ENCODE measurements around the gene DCLK2. TPM values are rescaled to one million over a fixed set of nuclear protein-coding genes. Genes with fewer than 3 reads are reported as not detected.

DCLK2 gene
- polyA plus RNA-seq, 1 donor from 2014 or later: 134 TPM

- Histone ChIP-seq H4K20me1 (ENCODE audit: insufficient read depth) (no peaks in the 10 kb centered on the region), H3F3A (ENCODE audit: insufficient read depth, low read length, poor library complexity, severe bottlenecking) (no peaks in the 10 kb centered on the region), H3K27ac (ENCODE audit: low read length) (no peak overlapping the region), H3K4me2 (ENCODE audit: low read length) (no peak overlapping the region), H3K4me3 (ENCODE audit: low read length) (no peak overlapping the region), H3K9me2 (ENCODE audit: insufficient read depth, low read length) (no peaks in the 10 kb centered on the region), H3K27me3 (ENCODE audit: insufficient read depth, low read depth, low read length) (no peaks in the 10 kb centered on the region), H3K36me3 (ENCODE audit: insufficient read depth, low read length) (peaks cover 24% of the 10 kb centered on the region), H2AFZ (ENCODE audit: low read depth, low read length) (no peak overlapping the region), H3K9me3 (ENCODE audit: low read length) (no peaks in the 10 kb centered on the region), H3K9ac (ENCODE audit: low read length) (no peak overlapping the region), H3K79me2 (replicated peaks; ENCODE audit: insufficient read depth, low read length) (no peaks in the 10 kb centered on the region)
- TF ChIP-seq SMC3 (conservative IDR thresholded peaks at IDR 0.05; ENCODE audit: poor library complexity) (no peak), RAD21 (conservative IDR thresholded peaks at IDR 0.05) (no peak), EP300 (conservative IDR thresholded peaks at IDR 0.05; ENCODE audit: poor library complexity, severe bottlenecking) (no peak), EZH2 (IDR thresholded peaks at IDR 0.05; ENCODE audit: borderline replicate concordance, insufficient read depth, low read length, poor library complexity, severe bottlenecking) (no peak), REST (IDR thresholded peaks at IDR 0.05; ENCODE audit: borderline replicate concordance) (no peak), MXI1 (conservative IDR thresholded peaks at IDR 0.05; ENCODE audit: poor library complexity, severe bottlenecking) (no peak), POLR2AphosphoS5 (IDR thresholded peaks at IDR 0.05) (no peak), TAF1 (IDR thresholded peaks at IDR 0.05; ENCODE audit: low read depth) (no peak)
- TF ChIP-seq, protein P1, sequence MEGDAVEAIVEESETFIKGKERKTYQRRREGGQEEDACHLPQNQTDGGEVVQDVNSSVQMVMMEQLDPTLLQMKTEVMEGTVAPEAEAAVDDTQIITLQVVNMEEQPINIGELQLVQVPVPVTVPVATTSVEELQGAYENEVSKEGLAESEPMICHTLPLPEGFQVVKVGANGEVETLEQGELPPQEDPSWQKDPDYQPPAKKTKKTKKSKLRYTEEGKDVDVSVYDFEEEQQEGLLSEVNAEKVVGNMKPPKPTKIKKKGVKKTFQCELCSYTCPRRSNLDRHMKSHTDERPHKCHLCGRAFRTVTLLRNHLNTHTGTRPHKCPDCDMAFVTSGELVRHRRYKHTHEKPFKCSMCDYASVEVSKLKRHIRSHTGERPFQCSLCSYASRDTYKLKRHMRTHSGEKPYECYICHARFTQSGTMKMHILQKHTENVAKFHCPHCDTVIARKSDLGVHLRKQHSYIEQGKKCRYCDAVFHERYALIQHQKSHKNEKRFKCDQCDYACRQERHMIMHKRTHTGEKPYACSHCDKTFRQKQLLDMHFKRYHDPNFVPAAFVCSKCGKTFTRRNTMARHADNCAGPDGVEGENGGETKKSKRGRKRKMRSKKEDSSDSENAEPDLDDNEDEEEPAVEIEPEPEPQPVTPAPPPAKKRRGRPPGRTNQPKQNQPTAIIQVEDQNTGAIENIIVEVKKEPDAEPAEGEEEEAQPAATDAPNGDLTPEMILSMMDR (IDR thresholded peaks at IDR 0.05; ENCODE audit: poor library complexity, severe bottlenecking): no peak
Observed at GRCh38 chr4:150224896-150225591, 146.8 kb downstream of the DCLK2 start.

GRCh38 chr4:150229520-150229919, 151.3 kb downstream of the DCLK2 start:
- no peaks in the 10 kb centered on the region for H3K9me2 ChIP-seq (ENCODE audit: insufficient read depth, low read length)
- H3K4me2 ChIP-seq (ENCODE audit: low read length): no peak overlapping the region
- H3K9ac ChIP-seq (ENCODE audit: low read length): no peak overlapping the region
- no peaks in the 10 kb centered on the region for H3K27me3 ChIP-seq (ENCODE audit: insufficient read depth, low read depth, low read length)
- no peak overlapping the region for H3K27ac ChIP-seq (ENCODE audit: low read length)
- H3K36me3 ChIP-seq (ENCODE audit: insufficient read depth, low read length): peaks cover 22% of the 10 kb centered on the region
- H2AFZ ChIP-seq (ENCODE audit: low read depth, low read length): no peak overlapping the region
- H4K20me1 ChIP-seq (ENCODE audit: insufficient read depth): no peaks in the 10 kb centered on the region
- H3F3A ChIP-seq (ENCODE audit: insufficient read depth, low read length, poor library complexity, severe bottlenecking): no peaks in the 10 kb centered on the region
- no peak overlapping the region for H3K4me3 ChIP-seq (ENCODE audit: low read length)
- TF ChIP-seq MXI1 (conservative IDR thresholded peaks at IDR 0.05; ENCODE audit: poor library complexity, severe bottlenecking) (no peak), POLR2AphosphoS5 (IDR thresholded peaks at IDR 0.05) (no peak), RAD21 (conservative IDR thresholded peaks at IDR 0.05) (no peak), REST (IDR thresholded peaks at IDR 0.05; ENCODE audit: borderline replicate concordance) (no peak), EP300 (conservative IDR thresholded peaks at IDR 0.05; ENCODE audit: poor library complexity, severe bottlenecking) (no peak), SMC3 (conservative IDR thresholded peaks at IDR 0.05; ENCODE audit: poor library complexity) (no peak)
- TF ChIP-seq, protein P1 (IDR thresholded peaks at IDR 0.05; ENCODE audit: poor library complexity, severe bottlenecking): no peak
- no peaks in the 10 kb centered on the region for H3K79me2 ChIP-seq (replicated peaks; ENCODE audit: insufficient read depth, low read length)
- no peaks in the 10 kb centered on the region for H3K9me3 ChIP-seq (ENCODE audit: low read length)
